ENCODE measurements around the gene ZNF648.
"Not testable (repeated sequence)": the region's sequence is repeated elsewhere in the genome, so short reads cannot be mapped to it uniquely, and the experiment has no call there.

ZNF648 gene

GRCh38 chr1:182069028-182069466 lies 7.5 kb upstream of the ZNF648 start:
- peak in 1 of 2 donors; percentile 18 for DNase-seq (ENCODE audit: low read depth in 2 of 2)

GRCh38 chr1:182066934-182067333 lies 5.4 kb upstream of the ZNF648 start:
- DNase-seq (ENCODE audit: low read depth in 2 of 2), result no peak

- no peak for DNase-seq (ENCODE audit: low read depth in 2 of 2)
These were observed 3.8 kb upstream of the ZNF648 start for GRCh38 chr1:182065126-182065845.

DNA sequence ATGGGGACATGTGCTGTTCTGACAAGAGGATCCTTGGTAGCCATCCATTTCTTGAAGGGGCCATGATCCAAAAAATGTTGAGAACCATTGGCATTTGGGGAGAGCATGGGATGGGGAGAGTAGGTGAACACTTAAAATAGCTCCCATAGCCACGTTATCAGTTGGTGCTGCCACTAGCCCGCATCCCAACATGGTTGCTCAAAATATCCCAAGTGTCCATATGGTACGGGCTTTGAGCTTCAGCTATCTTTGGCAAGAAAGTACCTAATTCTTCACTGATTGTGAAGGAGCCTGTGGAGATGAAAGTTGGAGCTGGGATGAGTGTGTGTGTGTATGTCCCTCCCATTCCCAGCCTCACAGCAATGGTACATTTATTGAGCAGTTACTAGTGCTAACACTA lies 3.1 kb upstream of the ZNF648 start:
- DNase-seq (ENCODE audit: low read depth in 2 of 2), result no peak

DNA sequence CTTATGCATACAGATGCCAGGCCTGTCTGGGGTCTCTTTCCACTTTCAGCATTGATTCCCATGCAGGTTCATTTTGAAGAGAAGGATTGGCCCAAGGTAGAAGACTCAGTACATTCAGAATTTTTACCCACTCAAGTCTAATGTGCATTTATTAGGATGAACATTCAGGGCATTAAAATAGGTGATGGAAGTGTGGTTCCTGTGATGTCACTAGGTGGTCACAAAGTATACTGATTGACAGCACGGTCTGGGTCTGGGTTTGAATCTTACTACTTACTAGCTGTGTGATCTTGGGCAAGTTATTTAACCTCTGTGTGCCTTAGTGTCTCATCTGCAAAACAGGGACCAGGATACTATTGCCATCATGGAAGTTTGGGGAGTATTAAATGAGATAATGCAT lies 711 bp upstream of the ZNF648 start:
- no peak for DNase-seq (ENCODE audit: low read depth in 2 of 2)

DNA sequence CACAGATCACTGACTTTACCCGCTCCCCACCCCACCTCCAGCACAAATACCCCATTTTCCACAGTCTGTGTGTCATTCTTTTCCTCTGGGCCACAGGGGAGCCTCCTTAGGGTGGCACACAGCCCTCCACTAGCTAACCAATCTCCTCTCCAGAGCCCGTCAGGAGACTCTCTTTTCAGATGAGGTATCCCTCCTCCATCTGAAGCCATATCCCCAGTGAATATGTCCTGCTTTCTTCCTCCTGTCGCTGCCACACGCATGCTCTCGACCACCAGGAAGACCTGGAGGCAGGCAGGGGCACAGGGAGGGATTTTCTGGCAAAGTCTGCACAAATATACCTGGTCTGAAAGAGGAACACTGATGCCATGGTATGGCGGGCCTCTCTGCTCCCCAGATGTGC lies 635 bp downstream of the ZNF648 start:
- DNase-seq (ENCODE audit: low read depth in 2 of 2), result no peak

- no peak for DNase-seq (ENCODE audit: low read depth in 2 of 2)
These were observed 1.6 kb downstream of the ZNF648 start for GRCh38 chr1:182059936-182060335.

- DNase-seq (ENCODE audit: low read depth in 2 of 2), result no peak
These were observed 4.7 kb downstream of the ZNF648 start for GRCh38 chr1:182056601-182057366.

DNA sequence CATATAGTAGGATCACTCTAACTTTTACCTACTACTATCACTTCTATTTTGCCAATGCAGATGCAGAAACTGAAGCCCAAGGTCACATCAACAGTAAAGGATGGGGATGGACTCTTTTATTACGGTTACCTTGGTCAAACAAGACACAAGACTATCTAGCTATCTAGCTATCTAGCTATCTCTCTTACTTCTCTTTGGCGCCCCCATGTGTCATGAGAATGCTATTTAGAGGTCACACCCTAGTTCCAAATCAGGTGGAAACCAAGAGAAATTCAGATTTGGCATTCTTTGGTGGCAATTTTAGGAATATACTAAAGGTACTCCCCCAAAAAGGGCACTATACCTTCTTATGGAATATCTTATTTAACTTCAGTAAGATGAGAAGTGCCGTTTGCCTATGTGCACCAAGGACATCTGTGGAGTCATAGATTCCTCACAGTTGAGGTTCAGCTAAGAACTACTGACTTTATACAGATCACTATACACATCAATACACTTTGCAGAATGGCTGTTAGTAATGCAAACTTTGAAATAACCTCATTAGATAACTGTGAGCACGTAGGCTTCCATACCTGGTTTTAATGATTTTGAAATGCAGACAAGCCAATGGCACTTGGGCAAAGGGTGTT lies 6.7 kb downstream of the ZNF648 start:
- DNase-seq (ENCODE audit: low read depth in 2 of 2), result peak in 1 of 2 donors; percentile 12

DNA sequence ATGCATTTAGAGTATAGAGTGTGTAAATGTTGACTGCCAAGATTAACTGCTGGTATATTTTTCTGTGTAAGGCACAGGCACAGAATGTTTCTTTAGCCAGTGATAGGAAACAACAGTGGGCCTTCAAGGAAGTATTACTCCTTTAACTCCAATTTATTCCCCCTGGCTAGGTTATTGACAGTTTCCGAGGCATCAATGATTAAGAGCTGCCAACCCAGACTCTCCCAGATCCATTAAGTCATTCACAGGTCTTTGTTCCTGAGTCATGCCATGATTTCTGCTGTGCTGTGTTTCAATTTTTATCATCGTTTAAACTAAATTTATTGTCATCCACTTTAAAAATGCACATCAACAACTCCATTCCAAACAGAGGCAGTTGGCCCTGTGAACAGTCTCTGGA lies 9.2 kb downstream of the ZNF648 start:
- DNase-seq (ENCODE audit: low read depth in 2 of 2), result no peak

- no peak for DNase-seq (ENCODE audit: low read depth in 2 of 2)
These were observed 9.6 kb downstream of the ZNF648 start for GRCh38 chr1:182051938-182052337.

GRCh38 chr1:182050481-182051448 lies 10.7 kb downstream of the ZNF648 start:
- no peak for DNase-seq (ENCODE audit: low read depth in 2 of 2)

DNA sequence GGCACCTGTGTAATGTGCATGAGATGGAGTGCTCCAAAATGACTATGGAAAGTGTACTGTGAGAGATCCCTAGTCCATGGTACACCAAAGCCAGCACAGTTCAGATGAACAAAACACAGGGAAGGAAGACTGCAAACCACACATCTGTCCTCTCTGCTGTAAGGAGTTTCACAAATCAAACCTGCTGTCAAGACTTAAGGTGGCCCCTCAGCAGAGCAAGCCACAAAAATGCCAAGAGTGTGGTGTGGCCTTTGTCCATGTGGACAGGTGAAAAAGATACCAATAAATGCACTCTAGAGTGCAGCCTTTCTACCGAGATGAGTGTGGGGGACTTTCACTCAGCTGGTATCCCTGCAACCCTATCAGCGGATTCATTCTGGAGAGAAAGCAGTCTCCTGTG lies 12.9 kb downstream of the ZNF648 start:
- DNase-seq (ENCODE audit: low read depth in 2 of 2), result no peak

GRCh38 chr1:182046763-182047162 lies 14.7 kb downstream of the ZNF648 start:
- DNase-seq (ENCODE audit: low read depth in 2 of 2), result no peak

GRCh38 chr1:182045481-182045880 lies 16.0 kb downstream of the ZNF648 start:
- DNase-seq (ENCODE audit: low read depth in 2 of 2), result not testable (repeated sequence)

DNA sequence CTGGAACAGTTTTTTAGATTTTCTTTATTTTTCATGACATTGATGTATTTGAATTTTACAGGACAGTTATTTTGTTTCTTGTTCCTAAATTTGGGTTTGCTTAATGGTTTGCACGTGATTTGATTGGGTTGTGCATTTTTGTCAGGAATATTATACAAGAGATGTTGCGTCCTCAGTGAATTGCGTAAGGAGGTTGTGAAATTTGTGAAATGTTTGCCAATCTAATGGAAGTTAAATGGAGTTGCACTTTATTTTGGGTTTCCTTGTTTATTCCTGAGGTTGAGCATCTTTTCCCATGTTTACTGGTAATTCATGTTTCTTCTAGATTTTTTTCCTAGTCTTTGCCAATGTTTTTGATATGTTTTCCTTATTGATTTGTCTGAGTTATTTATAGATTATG lies 19.9 kb downstream of the ZNF648 start:
- DNase-seq (ENCODE audit: low read depth in 2 of 2), result no peak

DNA sequence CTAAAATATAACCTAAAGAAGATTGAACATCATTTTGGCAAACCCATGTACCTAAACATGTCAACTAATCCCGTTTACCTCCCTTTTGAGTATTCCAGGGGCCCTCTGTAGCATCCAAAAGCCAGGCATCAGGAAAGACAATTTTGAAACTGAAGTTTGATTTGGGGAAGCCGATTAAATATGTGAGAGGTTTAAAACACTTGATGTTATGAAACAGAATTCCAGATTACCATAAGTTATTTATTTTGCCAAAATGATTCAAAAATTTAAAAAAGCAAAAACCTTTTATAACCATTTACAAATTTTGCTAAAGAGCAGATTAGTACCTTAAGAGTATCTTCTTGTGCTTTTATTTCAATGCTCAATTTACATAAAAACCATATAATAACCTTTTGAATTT lies 23.3 kb downstream of the ZNF648 start:
- no peak for DNase-seq (ENCODE audit: low read depth in 2 of 2)

DNA sequence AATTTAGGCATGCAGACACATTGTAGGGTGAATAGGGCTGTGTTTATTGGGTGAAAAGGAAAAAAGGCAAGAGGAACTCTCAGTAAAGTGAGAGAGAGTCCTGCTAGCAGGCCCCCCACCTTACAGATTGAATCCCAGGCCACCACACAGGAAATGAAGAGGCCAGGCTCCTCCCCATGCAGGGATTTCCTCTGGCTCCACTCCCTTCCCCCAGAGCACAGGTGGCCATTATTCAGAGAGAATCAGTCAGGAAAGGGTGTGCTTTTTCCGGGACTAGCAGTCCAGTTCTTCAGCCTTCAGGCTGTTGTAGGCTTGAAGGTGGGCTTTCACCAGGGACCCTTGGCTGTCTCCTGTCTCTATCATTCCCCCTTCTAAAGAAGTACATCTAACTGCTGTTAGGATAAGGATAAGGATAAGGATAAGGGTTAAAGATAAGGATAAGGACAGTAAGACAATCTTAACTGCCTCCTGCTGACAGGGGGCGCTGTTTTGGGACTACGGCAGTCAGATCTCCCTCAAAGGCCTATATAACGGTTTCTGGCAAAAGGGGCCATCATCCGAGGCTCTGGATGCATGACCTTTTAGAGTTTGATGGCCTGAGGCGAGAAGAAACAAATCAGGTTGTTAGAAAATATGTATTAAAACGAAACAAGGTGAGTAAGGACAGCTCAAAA lies 26.3 kb downstream of the ZNF648 start:
- DNase-seq (ENCODE audit: low read depth in 2 of 2), result no peak

- no peak for DNase-seq (ENCODE audit: low read depth in 2 of 2)
These were observed 29.3 kb downstream of the ZNF648 start for GRCh38 chr1:182032251-182032650.

DNA sequence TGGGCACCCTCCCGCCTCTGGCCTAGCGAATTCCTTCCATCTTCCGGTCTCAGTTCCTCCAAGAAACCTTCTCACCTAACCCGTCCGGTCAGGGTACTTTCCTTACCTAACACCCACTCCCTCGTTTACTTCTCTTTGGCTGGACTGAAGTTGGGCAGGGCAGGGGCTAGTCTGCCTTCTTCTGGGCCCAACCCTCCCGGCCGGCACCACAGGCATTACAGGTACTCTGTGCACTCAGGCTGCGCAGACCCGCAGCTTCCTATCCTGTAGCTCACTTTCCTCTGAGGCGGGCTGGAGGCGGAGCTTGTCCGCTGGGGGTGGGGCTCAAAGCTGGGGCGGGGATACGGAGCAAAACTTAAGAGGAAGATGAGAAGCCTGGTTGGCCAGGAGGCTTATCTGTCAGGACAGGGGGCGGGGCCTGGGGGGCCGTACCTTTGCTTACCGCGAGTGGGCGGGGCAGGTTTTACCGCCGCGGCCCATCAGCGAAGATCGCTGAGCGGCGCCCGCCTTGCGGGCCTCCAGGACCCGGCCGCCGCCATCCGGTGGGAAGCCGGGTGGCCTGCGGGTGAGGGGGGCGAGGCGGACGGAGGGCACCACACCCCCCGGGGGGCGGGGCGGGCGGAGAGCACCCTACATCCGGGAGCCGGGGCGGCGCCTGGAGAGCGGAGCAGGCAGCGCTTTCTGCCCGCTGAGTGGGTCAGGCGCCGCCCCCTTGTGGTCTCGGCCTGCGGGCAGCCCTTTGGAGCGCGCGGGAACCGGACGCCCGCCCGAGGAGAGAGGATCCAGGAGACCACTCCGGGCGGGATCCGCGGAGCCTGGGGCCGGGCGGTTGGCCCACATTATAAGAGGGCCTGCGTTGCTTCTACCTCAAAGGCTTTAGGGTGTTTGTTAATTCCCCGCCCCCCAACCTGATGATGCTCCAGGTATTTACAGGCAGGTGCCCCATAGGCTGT lies 31.9 kb downstream of the ZNF648 start:
- peak; percentile 95 to 97 for DNase-seq (ENCODE audit: low read depth in 2 of 2)
